ENCODE results near the gene TCHP. TPM values are rescaled to one million over a fixed set of nuclear protein-coding genes. Genes with fewer than 3 reads are reported as not detected.
A peak's percentile ranks its signal among the peaks of the same experiment; 100 is the strongest.

The TCHP gene
- total RNA-seq, 1 donor from 2014 or later = 20.8 TPM

DNA sequence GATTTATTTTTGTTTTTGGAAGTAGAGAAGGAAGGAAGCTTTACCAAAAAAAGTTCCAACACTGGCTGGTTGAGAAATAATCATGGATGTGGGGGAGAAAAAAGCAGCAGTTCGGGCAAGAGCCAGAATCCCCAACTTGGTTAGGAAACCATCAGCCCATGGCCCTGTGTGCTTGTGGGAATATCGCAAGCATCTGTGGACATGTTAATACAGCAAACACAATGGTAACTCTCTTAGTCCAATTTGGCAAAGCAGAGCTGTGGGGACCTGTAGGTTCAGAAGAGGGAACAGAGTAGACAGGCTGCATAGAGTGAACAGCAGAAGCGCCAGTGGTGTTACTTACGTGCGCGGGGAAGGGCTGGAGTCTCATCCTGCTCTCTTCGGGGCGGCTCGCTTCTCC is 46.8 kb downstream of the TCHP start:
- TF ChIP-seq, protein P1, sequence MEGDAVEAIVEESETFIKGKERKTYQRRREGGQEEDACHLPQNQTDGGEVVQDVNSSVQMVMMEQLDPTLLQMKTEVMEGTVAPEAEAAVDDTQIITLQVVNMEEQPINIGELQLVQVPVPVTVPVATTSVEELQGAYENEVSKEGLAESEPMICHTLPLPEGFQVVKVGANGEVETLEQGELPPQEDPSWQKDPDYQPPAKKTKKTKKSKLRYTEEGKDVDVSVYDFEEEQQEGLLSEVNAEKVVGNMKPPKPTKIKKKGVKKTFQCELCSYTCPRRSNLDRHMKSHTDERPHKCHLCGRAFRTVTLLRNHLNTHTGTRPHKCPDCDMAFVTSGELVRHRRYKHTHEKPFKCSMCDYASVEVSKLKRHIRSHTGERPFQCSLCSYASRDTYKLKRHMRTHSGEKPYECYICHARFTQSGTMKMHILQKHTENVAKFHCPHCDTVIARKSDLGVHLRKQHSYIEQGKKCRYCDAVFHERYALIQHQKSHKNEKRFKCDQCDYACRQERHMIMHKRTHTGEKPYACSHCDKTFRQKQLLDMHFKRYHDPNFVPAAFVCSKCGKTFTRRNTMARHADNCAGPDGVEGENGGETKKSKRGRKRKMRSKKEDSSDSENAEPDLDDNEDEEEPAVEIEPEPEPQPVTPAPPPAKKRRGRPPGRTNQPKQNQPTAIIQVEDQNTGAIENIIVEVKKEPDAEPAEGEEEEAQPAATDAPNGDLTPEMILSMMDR (IDR thresholded peaks at IDR 0.05; ENCODE audit: unreplicated experiment) = no peak
- no peak for DNase-seq (ENCODE audit: low spot score)
- Mint-ChIP-seq H3K4me3 (ENCODE audit: unreplicated experiment) (peak overlapping the region; percentile 10), H3K9me3 (ENCODE audit: unreplicated experiment) (no peaks in the 10 kb centered on the region), H3K27ac (ENCODE audit: unreplicated experiment) (peak overlapping the region; percentile 94), H3K4me1 (ENCODE audit: unreplicated experiment) (peaks cover 46% of the 10 kb centered on the region), H3K36me3 (ENCODE audit: low read depth, unreplicated experiment) (peaks cover 28% of the 10 kb centered on the region), H3K27me3 (ENCODE audit: unreplicated experiment) (peaks cover under 1% of the 10 kb centered on the region)

GRCh38 chr12:109947521-109947920 is 47.4 kb downstream of the TCHP start:
- Mint-ChIP-seq H3K4me1 (ENCODE audit: unreplicated experiment) (peaks cover 46% of the 10 kb centered on the region), H3K4me3 (ENCODE audit: unreplicated experiment) (peak overlapping the region; percentile 10), H3K9me3 (ENCODE audit: unreplicated experiment) (no peaks in the 10 kb centered on the region), H3K36me3 (ENCODE audit: low read depth, unreplicated experiment) (peaks cover 32% of the 10 kb centered on the region), H3K27me3 (ENCODE audit: unreplicated experiment) (peaks cover 2% of the 10 kb centered on the region), H3K27ac (ENCODE audit: unreplicated experiment) (peak overlapping the region; percentile 94)
- TF ChIP-seq, protein P1 (IDR thresholded peaks at IDR 0.05; ENCODE audit: unreplicated experiment) = no peak
- no peak for DNase-seq (ENCODE audit: low spot score)

- DNase-seq (ENCODE audit: low spot score) = no peak
- H3K4me3 Mint-ChIP-seq (ENCODE audit: unreplicated experiment) = peak overlapping the region; percentile 47
- peaks cover 2% of the 10 kb centered on the region for H3K27me3 Mint-ChIP-seq (ENCODE audit: unreplicated experiment)
- peak overlapping the region; percentile 38 for H3K27ac Mint-ChIP-seq (ENCODE audit: unreplicated experiment)
- TF ChIP-seq, protein P1 (IDR thresholded peaks at IDR 0.05; ENCODE audit: unreplicated experiment) = no peak
- H3K4me1 Mint-ChIP-seq (ENCODE audit: unreplicated experiment) = peaks cover 46% of the 10 kb centered on the region
- H3K9me3 Mint-ChIP-seq (ENCODE audit: unreplicated experiment) = no peaks in the 10 kb centered on the region
- peaks cover 37% of the 10 kb centered on the region for H3K36me3 Mint-ChIP-seq (ENCODE audit: low read depth, unreplicated experiment)
These were observed 48.3 kb downstream of the TCHP start for GRCh38 chr12:109948368-109948767.

DNA sequence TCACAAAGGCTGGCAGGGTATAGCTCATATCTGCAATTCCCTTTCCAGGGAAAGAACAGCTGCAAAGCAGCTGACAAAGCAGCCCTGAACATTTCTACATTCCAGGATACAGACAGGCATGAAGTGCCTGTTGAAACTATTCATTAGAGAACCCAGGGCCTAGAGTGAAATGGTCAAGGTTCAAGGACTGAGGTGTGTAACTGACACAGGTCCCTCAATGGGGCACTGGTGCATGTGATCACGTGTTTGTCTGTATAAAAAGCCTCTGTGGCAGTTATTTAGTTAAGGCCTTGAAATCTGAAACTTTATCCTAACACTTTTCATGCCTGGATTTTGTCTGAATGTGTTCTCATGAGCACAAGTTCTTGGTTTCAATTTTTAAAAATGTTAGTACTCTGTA is 49.0 kb downstream of the TCHP start:
- no peak for DNase-seq (ENCODE audit: low spot score)
- Mint-ChIP-seq H3K4me1 (ENCODE audit: unreplicated experiment) (peaks cover 45% of the 10 kb centered on the region), H3K4me3 (ENCODE audit: unreplicated experiment) (no peak overlapping the region), H3K27ac (ENCODE audit: unreplicated experiment) (peak overlapping the region; percentile 13), H3K36me3 (ENCODE audit: low read depth, unreplicated experiment) (peaks cover 37% of the 10 kb centered on the region), H3K9me3 (ENCODE audit: unreplicated experiment) (no peaks in the 10 kb centered on the region), H3K27me3 (ENCODE audit: unreplicated experiment) (peaks cover 2% of the 10 kb centered on the region)
- TF ChIP-seq, protein P1 (IDR thresholded peaks at IDR 0.05; ENCODE audit: unreplicated experiment) = no peak

GRCh38 chr12:109950625-109951024 is 50.6 kb downstream of the TCHP start:
- Mint-ChIP-seq H3K27ac (ENCODE audit: unreplicated experiment) (no peak overlapping the region), H3K27me3 (ENCODE audit: unreplicated experiment) (peaks cover 2% of the 10 kb centered on the region), H3K4me1 (ENCODE audit: unreplicated experiment) (peaks cover 33% of the 10 kb centered on the region), H3K9me3 (ENCODE audit: unreplicated experiment) (no peaks in the 10 kb centered on the region), H3K4me3 (ENCODE audit: unreplicated experiment) (no peak overlapping the region), H3K36me3 (ENCODE audit: low read depth, unreplicated experiment) (peaks cover 43% of the 10 kb centered on the region)
- TF ChIP-seq, protein P1 (IDR thresholded peaks at IDR 0.05; ENCODE audit: unreplicated experiment) = no peak
- no peak for DNase-seq (ENCODE audit: low spot score)
